H1 (cell line): ENCODE data around the gene GFI1B. TPM values are rescaled to one million over a fixed set of nuclear protein-coding genes. Genes with fewer than 3 reads are reported as not detected.
A peak's percentile ranks its signal among the peaks of the same experiment; 100 is the strongest.

Experiments
- CTCF ChIA-PET: fragments of 300-600 bp; sonication (Branson Sonifier 250); formaldehyde crosslinking; loops from one replicate; lab custom pipeline; 2021; ENCODE audit not compliant: partially characterized antibody; lab: Charles Lee
- POLR2A ChIA-PET: fragments of 300-600 bp; sonication (Branson Sonifier 250); formaldehyde crosslinking; loops from one replicate; lab custom pipeline; 2021; ENCODE audit warnings: inconsistent platforms; ENCODE audit not compliant: partially characterized antibody; lab: Charles Lee
- DNase-seq, 2 experiments: peaks; one replicate each; pipeline versions ENCODE4 v3.0.0 to v3.0.0-alpha.2; 2010 to 2022; ENCODE audit warnings: low spot score in 2 of 2, low read depth in 1 of 2, mixed read lengths in 1 of 2
- FAIRE-seq: peaks from 2 replicates; lab custom pipeline; 2011; peaks lifted over from hg19 to GRCh38; lab: Jason Lieb, UNC
- H2AFZ ChIP-seq: 2 replicates; pipeline ENCODE4 v1.8.1; 2012; ENCODE audit warnings: low read length, inconsistent platforms
- H2AK5ac ChIP-seq: 2 replicates; pipeline ENCODE4 v1.6.1; 2013; ENCODE audit warnings: low read depth, low read length
- H2BK120ac ChIP-seq: replicated peaks from 2 replicates; pipeline ENCODE3; 2013; ENCODE audit warnings: low read depth, low read length, inconsistent platforms
- H2BK12ac ChIP-seq: 2 replicates; pipeline ENCODE4 v1.6.1; 2013; ENCODE audit warnings: low read depth, low read length
- H2BK15ac ChIP-seq: 2 replicates; pipeline ENCODE4 v1.6.1; 2013; ENCODE audit warnings: low read length
- H2BK20ac ChIP-seq: 2 replicates; pipeline ENCODE4 v1.6.1; 2013; ENCODE audit warnings: low read length
- H2BK5ac ChIP-seq: 2 replicates; pipeline ENCODE4 v1.6.1; 2013; ENCODE audit warnings: low read depth, low read length
- H3K14ac ChIP-seq: 2 replicates; pipeline ENCODE4 v1.6.1; 2013; ENCODE audit warnings: inconsistent platforms; ENCODE audit not compliant: insufficient read length
- H3K18ac ChIP-seq: 2 replicates; pipeline ENCODE4 v1.6.1; 2013; ENCODE audit warnings: low read length; ENCODE audit errors: extremely low read depth
- H3K23ac ChIP-seq: 2 replicates; pipeline ENCODE4 v1.6.1; 2013; ENCODE audit warnings: inconsistent platforms; ENCODE audit not compliant: insufficient read length
- H3K23me2 ChIP-seq: 2 replicates; pipeline ENCODE4 v1.6.1; 2013; ENCODE audit warnings: low read depth, low read length
- H3K27ac ChIP-seq: 2 replicates; pipeline ENCODE4 v1.6.1; 2011; ENCODE audit warnings: low read depth, low read length, inconsistent platforms
- H3K27me3 ChIP-seq, 4 experiments: replicated peaks in 1 of 4; 1 replicate in 1 of 4; 2 replicates in 3 of 4; pipeline versions ENCODE4 v1.6.1 to v1.8.1; 2011 to 2013; ENCODE audit warnings: low read length in 3 of 4, mild to moderate bottlenecking in 3 of 4, inconsistent platforms in 2 of 4, mixed read lengths in 2 of 4, moderate library complexity in 1 of 4; ENCODE audit not compliant: control insufficient read depth in 3 of 4, insufficient read depth in 3 of 4; ENCODE audit errors: extremely low read depth in 1 of 4
- H3K36me3 ChIP-seq, 4 experiments: 2 replicates each; pipeline versions ENCODE4 v1.6.1 to v1.8.1; 2011 to 2013; ENCODE audit warnings: mild to moderate bottlenecking in 4 of 4, low read length in 3 of 4, moderate library complexity in 2 of 4, control low read depth in 1 of 4, inconsistent platforms in 1 of 4; ENCODE audit not compliant: insufficient read depth in 4 of 4, control insufficient read depth in 2 of 4
- H3K4ac ChIP-seq: replicated peaks from 2 replicates; pipeline ENCODE3; 2013; ENCODE audit warnings: low read length, low read depth, mixed read lengths, inconsistent platforms; ENCODE audit not compliant: insufficient read length
- H3K4me1 ChIP-seq, 4 experiments: replicated peaks in 1 of 4; 1 replicate in 1 of 4; 2 replicates in 3 of 4; pipeline versions ENCODE4 v1.6.1 to v1.8.1; 2011 to 2013; ENCODE audit warnings: low read length in 3 of 4, inconsistent platforms in 2 of 4, mixed read lengths in 1 of 4; ENCODE audit not compliant: insufficient read depth in 4 of 4, control insufficient read depth in 3 of 4
- H3K4me2 ChIP-seq, 2 experiments: 2 replicates each; pipeline versions ENCODE4 v1.6.1 to v1.8.1; 2011 to 2013; ENCODE audit warnings: low read depth in 2 of 2, low read length in 2 of 2, control low read depth in 1 of 2, inconsistent platforms in 1 of 2, mild to moderate bottlenecking in 1 of 2; ENCODE audit not compliant: insufficient read depth in 1 of 2
- H3K4me3 ChIP-seq, 4 experiments: fragments of 200-600, 300-600 bp in 1 of 4; sonication (generic), shearing (Covaris generic), sonication (Bioruptor Twin) in 1 of 4; 2 replicates each; pipeline versions ENCODE4 v1.5.1 to v1.8.1; 2011 to 2016; ENCODE audit warnings: low read length in 4 of 4, low read depth in 3 of 4, control low read depth in 2 of 4, inconsistent platforms in 2 of 4, mild to moderate bottlenecking in 2 of 4, mixed read lengths in 1 of 4, moderate library complexity in 1 of 4; ENCODE audit not compliant: insufficient read depth in 2 of 4; ENCODE audit errors: extremely low read depth in 1 of 4
- H3K56ac ChIP-seq: replicated peaks from 2 replicates; pipeline ENCODE3; 2013; ENCODE audit warnings: low read depth, mild to moderate bottlenecking, mixed read lengths, low read length, inconsistent platforms; ENCODE audit not compliant: insufficient read length
- H3K79me1 ChIP-seq: 2 replicates; pipeline ENCODE4 v1.6.1; 2013; ENCODE audit warnings: low read depth, low read length, control low read depth
- H3K79me2 ChIP-seq, 2 experiments: 2 replicates each; pipeline versions ENCODE4 v1.6.1 to v1.8.1; 2012 to 2013; ENCODE audit warnings: low read length in 2 of 2, mild to moderate bottlenecking in 2 of 2, inconsistent platforms in 1 of 2; ENCODE audit not compliant: insufficient read depth in 2 of 2, control insufficient read depth in 1 of 2
- H3K9ac ChIP-seq, 4 experiments: replicated peaks in 1 of 4; 1 replicate in 1 of 4; 2 replicates in 3 of 4; pipeline versions ENCODE4 v1.6.1 to v1.8.1; 2011 to 2013; ENCODE audit warnings: low read depth in 3 of 4, low read length in 3 of 4, control low read depth in 2 of 4, mild to moderate bottlenecking in 2 of 4, moderate library complexity in 2 of 4, inconsistent platforms in 1 of 4; ENCODE audit errors: extremely low read depth in 1 of 4
- H3K9me3 ChIP-seq, 2 experiments: 2 replicates each; pipeline versions ENCODE4 v1.6.1 to v1.8.1; 2012 to 2013; ENCODE audit warnings: mild to moderate bottlenecking in 2 of 2, moderate library complexity in 2 of 2, control low read depth in 1 of 2, inconsistent platforms in 1 of 2, low read depth in 1 of 2, low read length in 1 of 2, mixed read lengths in 1 of 2; ENCODE audit not compliant: insufficient read depth in 2 of 2
- H4K20me1 ChIP-seq, 2 experiments: replicated peaks in 1 of 2; 2 replicates each; pipeline versions ENCODE3 to v1.8.1; 2011 to 2013; ENCODE audit warnings: inconsistent platforms in 2 of 2, low read length in 2 of 2, mild to moderate bottlenecking in 1 of 2; ENCODE audit not compliant: insufficient read depth in 2 of 2, control insufficient read depth in 1 of 2
- H4K5ac ChIP-seq: 2 replicates; pipeline ENCODE4 v1.6.1; 2013; ENCODE audit warnings: low read length, low read depth, mixed read lengths, inconsistent platforms; ENCODE audit not compliant: insufficient read length
- H4K8ac ChIP-seq: 2 replicates; pipeline ENCODE4 v1.8.0; 2013; ENCODE audit warnings: mild to moderate bottlenecking, moderate library complexity, low read length, inconsistent platforms; ENCODE audit not compliant: insufficient read depth; ENCODE audit errors: extremely low read depth
- H4K91ac ChIP-seq: replicated peaks from 2 replicates; pipeline ENCODE3; 2013; ENCODE audit warnings: low read length, mixed read lengths, inconsistent platforms; ENCODE audit not compliant: insufficient read length
- GTF2F1 ChIP-seq: IDR thresholded peaks from 2 replicates; pipeline ENCODE4 v1.6.1; 2012; ENCODE audit warnings: low read depth, low read length, improper control_type of control experiment, borderline replicate concordance
- HDAC2 ChIP-seq, 2 experiments: fragments of 300-600 bp in 1 of 2; sonication (generic) in 1 of 2; IDR thresholded peaks; 2 replicates each; pipeline ENCODE4 v1.6.1; 2011 to 2012; ENCODE audit warnings: low read depth in 2 of 2, low read length in 2 of 2, mild to moderate bottlenecking in 2 of 2, moderate library complexity in 2 of 2, borderline replicate concordance in 1 of 2, inconsistent platforms in 1 of 2
- KDM1A ChIP-seq: fragments of 200-600, 300-600 bp; sonication (generic); IDR thresholded peaks from 2 replicates; pipeline ENCODE4 v1.7.1; 2016; ENCODE audit warnings: mild to moderate bottlenecking, low read length, borderline replicate concordance
- PHF8 ChIP-seq: fragments of 200-600 bp; sonication (generic); conservative IDR thresholded peaks from 2 replicates; pipeline ENCODE4 v1.7.1; 2012; ENCODE audit warnings: low read depth, mild to moderate bottlenecking, inconsistent platforms, low read length, moderate library complexity
- RFX5 ChIP-seq: IDR thresholded peaks from 2 replicates; pipeline ENCODE4 v1.6.1; 2011; ENCODE audit warnings: low read depth, low read length, improper control_type of control experiment, borderline replicate concordance
- SAP30 ChIP-seq: fragments of 300-600 bp; sonication (generic); IDR thresholded peaks from 2 replicates; pipeline ENCODE4 v1.7.1; 2012; ENCODE audit warnings: low read length, moderate library complexity, mild to moderate bottlenecking, inconsistent platforms; ENCODE audit not compliant: insufficient read depth, insufficient replicate concordance
- SIN3A ChIP-seq, 2 experiments: IDR thresholded peaks in 1 of 2; conservative IDR thresholded peaks in 1 of 2; 2 replicates each; pipeline ENCODE4 v1.6.1; 2011 to 2012; ENCODE audit warnings: low read length in 2 of 2, improper control_type of control experiment in 1 of 2, low read depth in 1 of 2, mild to moderate bottlenecking in 1 of 2
- TCF12 ChIP-seq: IDR thresholded peaks from 2 replicates; pipeline ENCODE4 v1.6.1; 2011; ENCODE audit warnings: low read depth, mild to moderate bottlenecking, low read length
- WGBS, 2 experiments: shearing (Covaris generic) in 1 of 2; methylation state at CpG; one replicate each; pipeline versions ENCODE4 v1.1.6 to v1.1.7; 2013 to 2015; ENCODE audit warnings: low lambda C conversion rate in 2 of 2, mixed read lengths in 2 of 2, inconsistent platforms in 1 of 2, low coverage in 1 of 2, missing lambda C conversion rate in 1 of 2; ENCODE audit not compliant: insufficient replicate concordance in 2 of 2, insufficient coverage in 1 of 2, insufficient read length in 1 of 2; ENCODE audit errors: extremely low coverage in 1 of 2, missing lambda C conversion rate in 1 of 2; 5-methylcytosine and 5-hydroxymethylcytosine counted together
- long read RNA-seq, 2 experiments: library from RNA in 1 of 2; library from capped mRNA in 1 of 2; stranded (forward); transcript quantifications; one replicate each; pipeline ENCODE4 v2.0.0, GENCODE V29; 2021; ENCODE audit warnings: inconsistent platforms in 1 of 2
- polyA minus RNA-seq, 3 experiments: library from RNA; depleted of rRNA, polyadenylated mRNA; stranded (reverse); fragments of >200 nt; gene quantifications; 1 replicate in 2 of 3; 2 replicates in 1 of 3; pipeline ENCODE4 v1.2.3, GENCODE V29; 2011
- polyA plus RNA-seq, 7 experiments: library from polyadenylated mRNA; depleted of rRNA in 3 of 7; stranded (reverse) in 5 of 7; unstranded in 2 of 7; fragments of >200 nt in 5 of 7; fragments of 200-250 nt in 2 of 7; gene quantifications; 1 replicate in 5 of 7; 2 replicates in 1 of 7; 4 replicates in 1 of 7; pipeline versions ENCODE4 v1.2.1 to v1.2.3, GENCODE V29; 2011 to 2013; ENCODE audit warnings: missing spikeins in 2 of 7, mixed read lengths in 2 of 7
- total RNA-seq: library from RNA; stranded (reverse); fragmentation: NEBNext Ultra II Directional; extraction: Animal tissue kit (Norgen Biotek cat#: 25700); gene quantifications from 2 replicates; pipeline ENCODE4 v1.2.1, GENCODE V29; 2021

The GFI1B gene
- total RNA-seq (0.09 and 0.71 TPM in 2 replicates), polyA plus RNA-seq (2011; rRNA removed) (0.11 and 0.20 TPM in 2 replicates), polyA minus RNA-seq (2011; rRNA and poly(A)+ RNA removed) (0.06 and 0.59 TPM in 2 replicates)
- polyA plus RNA-seq (2011; cell fraction: cytosol; rRNA removed): 0.30 TPM
- 0.13 TPM for polyA plus RNA-seq (2011; cell fraction: nucleus; rRNA removed)
- polyA plus RNA-seq (2012, experiment 1 of 2): 0.23 to 0.50 TPM (median 0.45 TPM) in 4 replicates
- polyA plus RNA-seq (2012, experiment 2 of 2): 0.08 TPM
- polyA plus RNA-seq (2013, experiment 1 of 2): 0.20 TPM
- polyA plus RNA-seq (2013, experiment 2 of 2): 0.39 TPM
- polyA minus RNA-seq (2011; cell fraction: cytosol; rRNA and poly(A)+ RNA removed): not detected
- not detected for polyA minus RNA-seq (2011; cell fraction: nucleus; rRNA and poly(A)+ RNA removed)
- long read RNA-seq, experiment 1: 0 reads
- long read RNA-seq, experiment 2: 0 reads

DNA sequence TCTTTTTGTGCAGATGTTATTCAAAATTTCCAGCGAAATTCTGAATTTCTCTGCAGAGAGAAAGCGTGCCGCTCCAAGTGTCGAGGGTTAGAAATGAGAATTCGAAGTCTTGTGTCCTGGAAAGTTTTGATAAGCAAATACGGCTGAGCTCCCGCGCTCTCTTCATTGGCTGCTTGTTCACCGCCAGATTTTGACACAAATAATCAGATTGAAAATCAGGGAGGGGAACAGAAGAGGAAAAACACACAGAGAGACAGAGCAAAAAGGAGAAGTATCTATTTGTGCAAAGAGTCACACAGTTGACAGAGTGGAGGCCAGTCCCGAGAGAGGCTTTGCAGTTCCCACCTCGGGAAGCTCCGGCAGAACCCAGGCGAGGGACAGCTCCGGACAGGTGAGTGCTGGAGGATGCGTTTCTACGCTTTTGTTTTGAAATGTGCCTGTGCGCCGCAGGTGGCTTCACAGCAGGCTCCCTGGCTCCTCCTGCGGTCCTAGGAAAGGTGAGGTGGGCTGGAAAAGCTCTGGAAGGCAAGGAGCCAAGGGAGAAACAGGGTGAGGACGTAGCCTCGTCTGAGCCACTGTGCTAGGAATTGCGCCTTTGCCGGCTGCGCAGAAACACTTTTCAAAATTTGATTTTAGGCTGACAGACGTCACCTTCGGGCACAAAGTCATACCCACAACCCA, at the start of gene GFI1B:
Gene GFI1B (plus strand): TSS at position 244 of the 681 bp plus-strand sequence. CDS start 7,985 bp downstream, outside the sequence.
- H3K56ac ChIP-seq: no peak within 1 kb of the TSS
- peak within 1 kb of the TSS; percentile 71 to 86 for H3K4me2 ChIP-seq
- H3K23me2 ChIP-seq: peaks cover 3% of the 10 kb centered on the region; the same call in 1 of the 2 replicates
- no peak within 1 kb of the TSS for H3K23ac ChIP-seq
- 0 out of 2 replicates have a peak within 1 kb of the TSS, but pooled peaks have one; percentile 61 for H2BK15ac ChIP-seq
- no peaks in the 10 kb centered on the region for H3K79me1 ChIP-seq
- peak within 1 kb of the TSS; percentile 7 to 53 (median 18); a peak in 5 of 8 replicates for H3K4me3 ChIP-seq
- CTCF ChIA-PET: interaction anchor here (0.6 to 3.1 kb wide), 16 partner anchors 9 to 158 kb away, joined by 3 to 20 read pairs (median 4); partner anchors contain the start of gene TSC1
- H3K9ac ChIP-seq: no peak within 1 kb of the TSS
- no peak within 1 kb of the TSS for H2BK5ac ChIP-seq
- no peak within 1 kb of the TSS for H2AFZ ChIP-seq
- DNase-seq: no peak
- peaks cover 0 to 10% (median 5%) of the 10 kb centered on the region in 4 experiments; a peak in 5 of 7 replicates for H3K4me1 ChIP-seq
- no peak for FAIRE-seq
- no peaks in the 10 kb centered on the region for H3K79me2 ChIP-seq
- 23% methylated on average over 26 of the region's 26 CpGs; no CpG with 5 or more reads in 1 of the 2 experiments for WGBS, 2 experiments
- H3K4ac ChIP-seq: no peak within 1 kb of the TSS
- peak within 1 kb of the TSS; percentile 20; the same call in 1 of the 2 replicates for H2BK12ac ChIP-seq
- no peak within 1 kb of the TSS for H2BK20ac ChIP-seq
- H3K9me3 ChIP-seq: no peaks in the 10 kb centered on the region
- H2BK120ac ChIP-seq: no peak within 1 kb of the TSS
- no peak within 1 kb of the TSS for H4K5ac ChIP-seq
- no peak within 1 kb of the TSS for H2AK5ac ChIP-seq
- peaks cover 0 to 18% (median 11%) of the 10 kb centered on the region in 4 experiments; a peak in 6 of 7 replicates for H3K27me3 ChIP-seq
- H4K20me1 ChIP-seq: peaks cover 0 to 3% of the 10 kb centered on the region in 2 experiments
- POLR2A ChIA-PET: no interaction called here
- H4K8ac ChIP-seq: no peak within 1 kb of the TSS
- H3K14ac ChIP-seq: no peak within 1 kb of the TSS
- H4K91ac ChIP-seq: no peak within 1 kb of the TSS
- H3K27ac ChIP-seq: no peak within 1 kb of the TSS
- H3K36me3 ChIP-seq: no peaks in the 10 kb centered on the region
- no peak within 1 kb of the TSS; the same call in 1 of the 2 replicates for H3K18ac ChIP-seq
- 0 out of 2 replicates have a peak, but pooled peaks have one; percentile 29 for TF ChIP-seq TCF12
- peak in 1 of 2 experiments; percentile 46; a peak in 1 of 4 replicates for TF ChIP-seq HDAC2 (IDR thresholded peaks at IDR 0.05; ENCODE audit: borderline replicate concordance in 1 of 2, low read depth in 2 of 2, low read length in 2 of 2)
- no peak for TF ChIP-seq RFX5
- no peak for TF ChIP-seq PHF8
- no peak for TF ChIP-seq GTF2F1
- peak; percentile 90 for TF ChIP-seq SAP30
- peak; percentile 90 to 94; a peak in 3 of 4 replicates for TF ChIP-seq SIN3A (conservative IDR thresholded peaks at IDR 0.05 in 1 of 2, IDR thresholded peaks at IDR 0.05 in 1 of 2; ENCODE audit: low read depth in 1 of 2, low read length in 2 of 2)
- TF ChIP-seq KDM1A: no peak
